ENCODE data around the gene GOLGA2. TPM values are rescaled to one million over a fixed set of nuclear protein-coding genes. Genes with fewer than 3 reads are reported as not detected.

GOLGA2 gene
- polyA plus RNA-seq, 1 of the 3 experiments (the other 2 are of a cell fraction): 103 TPM

DNA sequence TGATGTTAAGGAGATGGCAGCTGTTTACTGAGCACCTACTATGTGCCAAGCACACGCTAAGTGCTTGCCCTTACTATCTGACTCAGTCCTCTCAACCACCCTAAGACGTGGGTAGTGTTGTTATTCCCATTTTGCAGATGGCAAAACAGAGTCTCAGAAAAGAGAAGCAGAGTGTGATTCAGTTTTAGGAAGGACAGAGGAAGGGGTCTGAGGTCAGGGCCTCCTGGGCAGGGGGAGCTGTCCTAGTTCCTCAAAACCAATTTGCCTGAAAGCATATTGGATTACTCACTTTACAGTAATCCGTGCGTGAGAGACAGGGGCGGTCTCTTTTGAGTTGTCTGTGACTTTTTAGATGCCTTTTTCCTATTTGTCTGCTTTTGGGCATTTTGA, 49.4 kb downstream of the GOLGA2 start (continued):
- TF ChIP-seq, protein P1, sequence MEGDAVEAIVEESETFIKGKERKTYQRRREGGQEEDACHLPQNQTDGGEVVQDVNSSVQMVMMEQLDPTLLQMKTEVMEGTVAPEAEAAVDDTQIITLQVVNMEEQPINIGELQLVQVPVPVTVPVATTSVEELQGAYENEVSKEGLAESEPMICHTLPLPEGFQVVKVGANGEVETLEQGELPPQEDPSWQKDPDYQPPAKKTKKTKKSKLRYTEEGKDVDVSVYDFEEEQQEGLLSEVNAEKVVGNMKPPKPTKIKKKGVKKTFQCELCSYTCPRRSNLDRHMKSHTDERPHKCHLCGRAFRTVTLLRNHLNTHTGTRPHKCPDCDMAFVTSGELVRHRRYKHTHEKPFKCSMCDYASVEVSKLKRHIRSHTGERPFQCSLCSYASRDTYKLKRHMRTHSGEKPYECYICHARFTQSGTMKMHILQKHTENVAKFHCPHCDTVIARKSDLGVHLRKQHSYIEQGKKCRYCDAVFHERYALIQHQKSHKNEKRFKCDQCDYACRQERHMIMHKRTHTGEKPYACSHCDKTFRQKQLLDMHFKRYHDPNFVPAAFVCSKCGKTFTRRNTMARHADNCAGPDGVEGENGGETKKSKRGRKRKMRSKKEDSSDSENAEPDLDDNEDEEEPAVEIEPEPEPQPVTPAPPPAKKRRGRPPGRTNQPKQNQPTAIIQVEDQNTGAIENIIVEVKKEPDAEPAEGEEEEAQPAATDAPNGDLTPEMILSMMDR (IDR thresholded peaks at IDR 0.05): no peak
- TF ChIP-seq RFX5 (IDR thresholded peaks at IDR 0.05; ENCODE audit: low read length) (no peak), NRF1 (IDR thresholded peaks at IDR 0.05; ENCODE audit: low read depth, low read length) (no peak), RCOR1 (IDR thresholded peaks at IDR 0.05; ENCODE audit: low read length) (no peak), POLR2AphosphoS5 (IDR thresholded peaks at IDR 0.05; ENCODE audit: low read depth, low read length) (no peak)

DNA sequence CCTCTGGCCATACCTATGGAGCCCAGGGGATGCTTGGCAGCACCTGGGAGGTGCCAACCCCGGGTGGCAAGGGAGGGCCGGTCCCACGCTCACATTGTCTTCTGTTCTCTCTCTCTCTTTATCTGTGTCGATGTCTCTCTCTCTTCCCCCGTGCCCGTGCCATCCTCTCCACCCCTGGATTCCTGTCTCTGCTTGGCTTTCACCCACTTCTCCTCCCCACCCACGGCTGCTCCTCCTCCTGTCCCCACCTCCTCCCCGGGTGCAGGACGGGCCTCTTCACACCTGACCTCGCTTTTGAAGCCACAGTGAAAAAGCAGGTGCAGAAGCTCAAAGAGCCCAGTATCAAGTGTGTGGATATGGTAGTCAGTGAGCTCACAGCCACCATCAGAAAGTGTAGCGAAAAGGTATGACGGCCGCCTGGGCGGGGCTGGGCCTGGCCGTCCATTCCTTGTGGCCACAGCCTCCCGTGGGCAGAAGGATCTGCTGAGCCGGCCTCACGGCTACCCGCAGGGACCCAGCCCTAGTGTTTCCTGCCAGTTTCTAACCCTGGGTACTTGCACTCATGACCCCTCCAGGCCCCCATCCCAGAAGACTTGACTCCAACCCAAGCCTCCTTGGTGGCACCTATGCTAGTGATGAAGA, 49.9 kb downstream of the GOLGA2 start:
- Histone ChIP-seq H3K27me3 (ENCODE audit: insufficient read depth) (no peaks in the 10 kb centered on the region), H3K4me3 (ENCODE audit: low read depth in 2 of 2, low read length in 1 of 2) (no peak overlapping the region), H4K20me1 (ENCODE audit: insufficient read depth) (no peaks in the 10 kb centered on the region), H3K9me2 (no peaks in the 10 kb centered on the region), H3F3A (replicated peaks; ENCODE audit: insufficient read depth) (no peaks in the 10 kb centered on the region), H3K4me1 (ENCODE audit: control insufficient read depth in 1 of 2, insufficient read depth in 2 of 2, low read depth in 1 of 2, low read length in 1 of 2) (no peaks in the 10 kb centered on the region), H2AFZ (ENCODE audit: low read depth) (no peak overlapping the region), H3K4me2 (no peak overlapping the region), H3K36me3 (replicated peaks in 1 of 2; ENCODE audit: control insufficient read depth in 1 of 2, insufficient read depth in 2 of 2, low read length in 1 of 2) (peaks cover 9 to 10% of the 10 kb centered on the region in 2 experiments), H3K27ac (ENCODE audit: low read depth in 2 of 2, low read length in 1 of 2) (no peak overlapping the region), H3K9ac (no peak overlapping the region), H3K9me3 (no peaks in the 10 kb centered on the region), H3K79me2 (ENCODE audit: insufficient read depth) (no peaks in the 10 kb centered on the region)
- POLR2A ChIA-PET: no interaction called here
- 91% methylated on average over 19 of the region's 19 CpGs for WGBS (ENCODE audit: low lambda C conversion rate)
- no peak for TF ChIP-seq SIN3A (IDR thresholded peaks at IDR 0.05; ENCODE audit: borderline replicate concordance, low read depth, low read length)
- no peak for TF ChIP-seq FOSL2 (IDR thresholded peaks at IDR 0.05; ENCODE audit: borderline replicate concordance, low read depth)
- TF ChIP-seq, protein P2, sequence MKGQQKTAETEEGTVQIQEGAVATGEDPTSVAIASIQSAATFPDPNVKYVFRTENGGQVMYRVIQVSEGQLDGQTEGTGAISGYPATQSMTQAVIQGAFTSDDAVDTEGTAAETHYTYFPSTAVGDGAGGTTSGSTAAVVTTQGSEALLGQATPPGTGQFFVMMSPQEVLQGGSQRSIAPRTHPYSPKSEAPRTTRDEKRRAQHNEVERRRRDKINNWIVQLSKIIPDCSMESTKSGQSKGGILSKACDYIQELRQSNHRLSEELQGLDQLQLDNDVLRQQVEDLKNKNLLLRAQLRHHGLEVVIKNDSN (IDR thresholded peaks at IDR 0.05; ENCODE audit: borderline replicate concordance, low read depth): no peak
- TF ChIP-seq CHD2 (IDR thresholded peaks at IDR 0.05; ENCODE audit: low read length, partially characterized antibody): no peak
- no peak for TF ChIP-seq YY1 (IDR thresholded peaks at IDR 0.05; ENCODE audit: low read depth)
- TF ChIP-seq, protein P3, sequence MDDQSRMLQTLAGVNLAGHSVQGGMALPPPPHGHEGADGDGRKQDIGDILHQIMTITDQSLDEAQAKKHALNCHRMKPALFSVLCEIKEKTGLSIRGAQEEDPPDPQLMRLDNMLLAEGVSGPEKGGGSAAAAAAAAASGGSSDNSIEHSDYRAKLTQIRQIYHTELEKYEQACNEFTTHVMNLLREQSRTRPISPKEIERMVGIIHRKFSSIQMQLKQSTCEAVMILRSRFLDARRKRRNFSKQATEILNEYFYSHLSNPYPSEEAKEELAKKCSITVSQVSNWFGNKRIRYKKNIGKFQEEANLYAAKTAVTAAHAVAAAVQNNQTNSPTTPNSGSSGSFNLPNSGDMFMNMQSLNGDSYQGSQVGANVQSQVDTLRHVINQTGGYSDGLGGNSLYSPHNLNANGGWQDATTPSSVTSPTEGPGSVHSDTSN (IDR thresholded peaks at IDR 0.05): no peak
- TF ChIP-seq, protein P4, sequence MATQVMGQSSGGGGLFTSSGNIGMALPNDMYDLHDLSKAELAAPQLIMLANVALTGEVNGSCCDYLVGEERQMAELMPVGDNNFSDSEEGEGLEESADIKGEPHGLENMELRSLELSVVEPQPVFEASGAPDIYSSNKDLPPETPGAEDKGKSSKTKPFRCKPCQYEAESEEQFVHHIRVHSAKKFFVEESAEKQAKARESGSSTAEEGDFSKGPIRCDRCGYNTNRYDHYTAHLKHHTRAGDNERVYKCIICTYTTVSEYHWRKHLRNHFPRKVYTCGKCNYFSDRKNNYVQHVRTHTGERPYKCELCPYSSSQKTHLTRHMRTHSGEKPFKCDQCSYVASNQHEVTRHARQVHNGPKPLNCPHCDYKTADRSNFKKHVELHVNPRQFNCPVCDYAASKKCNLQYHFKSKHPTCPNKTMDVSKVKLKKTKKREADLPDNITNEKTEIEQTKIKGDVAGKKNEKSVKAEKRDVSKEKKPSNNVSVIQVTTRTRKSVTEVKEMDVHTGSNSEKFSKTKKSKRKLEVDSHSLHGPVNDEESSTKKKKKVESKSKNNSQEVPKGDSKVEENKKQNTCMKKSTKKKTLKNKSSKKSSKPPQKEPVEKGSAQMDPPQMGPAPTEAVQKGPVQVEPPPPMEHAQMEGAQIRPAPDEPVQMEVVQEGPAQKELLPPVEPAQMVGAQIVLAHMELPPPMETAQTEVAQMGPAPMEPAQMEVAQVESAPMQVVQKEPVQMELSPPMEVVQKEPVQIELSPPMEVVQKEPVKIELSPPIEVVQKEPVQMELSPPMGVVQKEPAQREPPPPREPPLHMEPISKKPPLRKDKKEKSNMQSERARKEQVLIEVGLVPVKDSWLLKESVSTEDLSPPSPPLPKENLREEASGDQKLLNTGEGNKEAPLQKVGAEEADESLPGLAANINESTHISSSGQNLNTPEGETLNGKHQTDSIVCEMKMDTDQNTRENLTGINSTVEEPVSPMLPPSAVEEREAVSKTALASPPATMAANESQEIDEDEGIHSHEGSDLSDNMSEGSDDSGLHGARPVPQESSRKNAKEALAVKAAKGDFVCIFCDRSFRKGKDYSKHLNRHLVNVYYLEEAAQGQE (IDR thresholded peaks at IDR 0.05; ENCODE audit: low read depth, low read length): no peak
- TF ChIP-seq, protein P5, sequence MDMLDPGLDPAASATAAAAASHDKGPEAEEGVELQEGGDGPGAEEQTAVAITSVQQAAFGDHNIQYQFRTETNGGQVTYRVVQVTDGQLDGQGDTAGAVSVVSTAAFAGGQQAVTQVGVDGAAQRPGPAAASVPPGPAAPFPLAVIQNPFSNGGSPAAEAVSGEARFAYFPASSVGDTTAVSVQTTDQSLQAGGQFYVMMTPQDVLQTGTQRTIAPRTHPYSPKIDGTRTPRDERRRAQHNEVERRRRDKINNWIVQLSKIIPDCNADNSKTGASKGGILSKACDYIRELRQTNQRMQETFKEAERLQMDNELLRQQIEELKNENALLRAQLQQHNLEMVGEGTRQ (IDR thresholded peaks at IDR 0.05; ENCODE audit: borderline replicate concordance, low read depth, low read length): no peak
- TF ChIP-seq RCOR1 (IDR thresholded peaks at IDR 0.05; ENCODE audit: low read length): no peak
- TF ChIP-seq, protein P1 (IDR thresholded peaks at IDR 0.05): no peak
- no peak for TF ChIP-seq GATA2 (CRISPR knock-in tag; IDR thresholded peaks at IDR 0.05)
- TF ChIP-seq JUND (IDR thresholded peaks at IDR 0.05): no peak
- TF ChIP-seq, protein P6, sequence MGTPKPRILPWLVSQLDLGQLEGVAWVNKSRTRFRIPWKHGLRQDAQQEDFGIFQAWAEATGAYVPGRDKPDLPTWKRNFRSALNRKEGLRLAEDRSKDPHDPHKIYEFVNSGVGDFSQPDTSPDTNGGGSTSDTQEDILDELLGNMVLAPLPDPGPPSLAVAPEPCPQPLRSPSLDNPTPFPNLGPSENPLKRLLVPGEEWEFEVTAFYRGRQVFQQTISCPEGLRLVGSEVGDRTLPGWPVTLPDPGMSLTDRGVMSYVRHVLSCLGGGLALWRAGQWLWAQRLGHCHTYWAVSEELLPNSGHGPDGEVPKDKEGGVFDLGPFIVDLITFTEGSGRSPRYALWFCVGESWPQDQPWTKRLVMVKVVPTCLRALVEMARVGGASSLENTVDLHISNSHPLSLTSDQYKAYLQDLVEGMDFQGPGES (IDR thresholded peaks at IDR 0.05; ENCODE audit: low read depth, low read length): no peak
- no peak for TF ChIP-seq MXI1 (IDR thresholded peaks at IDR 0.05; ENCODE audit: low read depth, low read length)
- TF ChIP-seq ELF1 (IDR thresholded peaks at IDR 0.05): no peak
- TF ChIP-seq NFIC (IDR thresholded peaks at IDR 0.05; ENCODE audit: borderline replicate concordance): no peak
- TF ChIP-seq POLR2AphosphoS5 (IDR thresholded peaks at IDR 0.05; ENCODE audit: low read depth, low read length): no peak
- CTCF ChIA-PET: no interaction called here
- DNase-seq: no peak
